H1 (cell line): ENCODE results near the gene TRIM29. TPM values are rescaled to one million over a fixed set of nuclear protein-coding genes. Genes with fewer than 3 reads are reported as not detected.

Experiments used
- CREB1 ChIP-seq: IDR thresholded peaks from 2 replicates; pipeline ENCODE4 v1.6.1; 2012; ENCODE audit warnings: inconsistent platforms
- RXRA ChIP-seq: IDR thresholded peaks from 2 replicates; pipeline ENCODE4 v1.6.1; 2011; ENCODE audit warnings: low read depth, mild to moderate bottlenecking, low read length, moderate library complexity; ENCODE audit not compliant: insufficient read depth
- TAF1 ChIP-seq: IDR thresholded peaks from 2 replicates; pipeline ENCODE4 v1.6.1; 2011; ENCODE audit warnings: mild to moderate bottlenecking, low read depth, low read length
- polyA plus RNA-seq, 7 experiments: library from polyadenylated mRNA; depleted of rRNA in 3 of 7; stranded (reverse) in 5 of 7; unstranded in 2 of 7; fragments of >200 nt in 5 of 7; fragments of 200-250 nt in 2 of 7; gene quantifications; 1 replicate in 5 of 7; 2 replicates in 1 of 7; 4 replicates in 1 of 7; pipeline versions ENCODE4 v1.2.1 to v1.2.3, GENCODE V29; 2011 to 2013; ENCODE audit warnings: missing spikeins in 2 of 7, mixed read lengths in 2 of 7
- total RNA-seq: library from RNA; stranded (reverse); fragmentation: NEBNext Ultra II Directional; extraction: Animal tissue kit (Norgen Biotek cat#: 25700); gene quantifications from 2 replicates; pipeline ENCODE4 v1.2.1, GENCODE V29; 2021

TRIM29 gene
- total and polyA plus RNA-seq, 2 of the 8 experiments (the other 6 are each of a cell fraction or from before 2014, with no cell fraction given) = 0.17 to 0.43 TPM

- no peak for TF ChIP-seq TAF1
- no peak for TF ChIP-seq CREB1
- TF ChIP-seq RXRA = no peak
- TF ChIP-seq, all 59 proteins: peak for 0
Measured at GRCh38 chr11:120173807-120174206, 35.9 kb upstream of the TRIM29 start (continued).
